ENCODE data around the gene SLC12A1.

DNA sequence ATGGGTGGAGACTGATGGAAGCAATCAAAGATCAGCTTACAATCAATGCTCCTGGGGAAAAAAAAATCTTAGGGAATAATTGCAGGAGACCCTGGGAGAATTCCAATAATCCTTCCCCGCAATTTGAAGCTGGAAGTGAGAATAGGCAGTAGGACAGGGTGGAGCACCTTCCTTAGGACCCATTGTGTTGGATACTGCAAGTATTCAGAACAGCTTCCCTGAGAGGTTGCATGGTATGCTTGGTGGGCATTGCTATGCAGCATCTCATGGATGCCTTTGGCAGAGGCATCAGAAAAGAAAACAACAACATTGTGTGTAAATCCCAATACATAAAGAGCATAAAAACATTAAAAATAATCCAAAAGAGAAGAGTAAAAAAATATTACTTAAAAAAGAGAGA lies 100.5 kb downstream of the SLC12A1 start:
- TF ChIP-seq NFRKB (IDR thresholded peaks at IDR 0.05): no peak
- TF ChIP-seq TARDBP (IDR thresholded peaks at IDR 0.05): no peak
- no peak for TF ChIP-seq SUZ12 (IDR thresholded peaks at IDR 0.05)
- no peak for TF ChIP-seq SP1 (IDR thresholded peaks at IDR 0.05)

All from HEK293T (cell line).